ENCODE measurements around the gene DUSP8.

- no peak for TF ChIP-seq CTCF (IDR thresholded peaks at IDR 0.05; ENCODE audit: insufficient read depth, low read length, poor library complexity, severe bottlenecking)
- no peak for TF ChIP-seq EZH2phosphoT487 (conservative IDR thresholded peaks at IDR 0.05; ENCODE audit: low read length)
These were observed 32.1 kb upstream of the DUSP8 start for GRCh38 chr11:1604181-1604580.

All from SU-DHL-6 (cell line).